HCT116 (cell line): ENCODE measurements around the gene SNORC.

Experiments used
- ATF3 ChIP-seq: IDR thresholded peaks from 2 replicates; pipeline ENCODE4 v1.6.1; 2012
- CBX3 ChIP-seq: IDR thresholded peaks from 2 replicates; pipeline ENCODE4 v1.6.1; 2012; ENCODE audit warnings: low read depth
- CTCF ChIP-seq, 3 experiments: fragments of 200-600 bp in 1 of 3; sonication (generic) in 1 of 3; IDR thresholded peaks in 2 of 3; conservative IDR thresholded peaks in 1 of 3; 2 replicates each; pipeline ENCODE4 v1.5.1; 2012 to 2017; ENCODE audit warnings: low read depth in 2 of 3, low read length in 2 of 3, antibody characterized with exemption in 1 of 3, borderline replicate concordance in 1 of 3, control low read depth in 1 of 3, mild to moderate bottlenecking in 1 of 3, mixed read lengths in 1 of 3, mixed run types in 1 of 3, moderate library complexity in 1 of 3; ENCODE audit not compliant: insufficient read depth in 1 of 3
- EZH2 ChIP-seq: fragments of 200-600 bp; sonication (generic); IDR thresholded peaks from 2 replicates; pipeline ENCODE4 v1.6.1; 2017; ENCODE audit warnings: antibody characterized with exemption, mixed run types
- EZH2phosphoT487 ChIP-seq: fragments of 200-600 bp; IDR thresholded peaks from 2 replicates; pipeline ENCODE4 v1.6.1; 2018; ENCODE audit warnings: antibody characterized with exemption, borderline replicate concordance
- FOSL1 ChIP-seq: IDR thresholded peaks from 2 replicates; pipeline ENCODE4 v1.6.1; 2012; ENCODE audit warnings: low read depth
- MAX ChIP-seq: IDR thresholded peaks from 2 replicates; pipeline ENCODE4 v1.6.1; 2012
- REST ChIP-seq: IDR thresholded peaks from 2 replicates; pipeline ENCODE4 v1.6.1; 2012; ENCODE audit warnings: low read depth
- SIN3A ChIP-seq: IDR thresholded peaks from 2 replicates; pipeline ENCODE4 v1.6.1; 2012; ENCODE audit warnings: low read depth

DNA sequence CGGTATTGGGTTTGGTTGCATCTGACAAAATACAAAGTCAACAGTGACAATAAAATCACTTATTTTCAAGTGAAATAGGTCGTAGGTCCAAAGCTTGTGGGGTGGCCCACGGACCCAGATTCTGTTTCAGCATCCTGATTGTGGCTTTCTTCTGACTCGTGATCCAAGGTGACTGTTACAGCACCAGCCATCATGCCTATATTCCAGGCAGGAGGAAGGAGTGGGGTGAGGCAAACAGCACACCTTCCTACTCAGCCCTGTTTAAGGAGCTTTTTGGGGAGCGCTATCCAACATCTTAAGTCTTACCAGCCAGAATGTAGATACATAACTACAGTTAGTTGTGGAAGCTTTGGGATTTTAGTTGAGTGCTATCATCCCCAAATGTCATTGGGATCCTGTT, 8.7 kb upstream of the SNORC start:
- no peak for TF ChIP-seq CBX3
- no peak for TF ChIP-seq CTCF (IDR thresholded peaks at IDR 0.05 in 2 of 3, conservative IDR thresholded peaks at IDR 0.05 in 1 of 3; ENCODE audit: borderline replicate concordance in 1 of 3, insufficient read depth in 1 of 3, low read depth in 2 of 3, low read length in 2 of 3)
- no peak for TF ChIP-seq REST
- no peak for TF ChIP-seq SIN3A
- no peak for TF ChIP-seq MAX
- TF ChIP-seq EZH2phosphoT487 = no peak
- TF ChIP-seq ATF3 = no peak
- no peak for TF ChIP-seq EZH2
- no peak for TF ChIP-seq FOSL1
